AG04449 (cell line): Measurements from ENCODE around the gene TOB2.

Experiments used
- CTCF ChIA-PET: fragments of 350-600 bp; formaldehyde crosslinking; extraction: SDS; loops from one replicate; lab custom pipeline; 2021; ENCODE audit warnings: antibody characterized with exemption; lab: Yijun Ruan, JAX
- POLR2A ChIA-PET: fragments of 400-600, 350-600 bp; formaldehyde crosslinking; extraction: SDS; loops from one replicate; lab custom pipeline; 2020; ENCODE audit warnings: antibody characterized with exemption, inconsistent platforms; lab: Yijun Ruan, JAX
- DNase-seq: peaks from one replicate; pipeline ENCODE4 v3.0.0-alpha.2; 2010; ENCODE audit warnings: low read depth, low spot score
- H3K4me3 ChIP-seq: 2 replicates; pipeline ENCODE4 v1.5.1; 2011; ENCODE audit warnings: low read depth, mild to moderate bottlenecking, control low read depth, low read length
- TF ChIP-seq, protein P1 (sequence below): IDR thresholded peaks from one replicate; pipeline ENCODE4 v1.5.1; 2011; ENCODE audit warnings: mild to moderate bottlenecking, moderate library complexity, low read length, control low read depth, inconsistent platforms; ENCODE audit not compliant: insufficient read depth; ENCODE audit errors: missing control alignments

Gene TOB2

DNA sequence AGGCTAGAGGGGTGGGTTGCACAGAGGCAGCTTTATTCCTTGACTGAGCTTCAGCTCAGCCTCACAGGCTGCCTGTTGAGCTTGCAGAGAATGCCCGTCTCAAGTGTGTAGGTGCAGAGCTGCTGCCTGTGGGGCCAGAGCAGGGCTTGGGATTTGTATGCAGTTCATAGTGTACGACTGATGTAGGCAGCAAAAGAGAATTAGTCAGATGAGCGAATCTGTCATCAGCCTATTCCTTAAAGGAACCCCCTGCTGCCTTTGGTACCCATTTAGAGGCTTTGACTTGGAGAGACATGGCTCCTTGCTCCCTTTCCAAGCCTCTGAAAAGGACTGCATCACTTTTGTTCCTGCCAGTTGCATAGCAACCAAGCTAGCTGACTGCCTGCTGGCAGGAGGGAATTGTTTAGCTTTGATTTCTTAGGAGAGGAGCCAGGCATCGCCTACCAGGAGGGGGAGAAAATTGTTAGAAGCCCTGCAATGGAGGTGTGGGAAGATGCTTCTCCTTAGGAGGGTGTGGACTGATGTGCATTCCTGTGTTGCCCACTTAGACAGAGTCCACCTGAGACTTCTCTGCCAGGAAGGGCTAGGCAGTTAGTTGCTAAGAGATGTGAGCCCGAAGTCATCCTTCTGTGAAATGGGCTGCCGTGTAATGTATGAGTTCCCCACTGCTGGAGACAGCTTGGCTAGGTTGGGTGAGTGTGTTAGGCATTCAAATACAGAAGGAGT lies 33.2 kb upstream of the TOB2 start:
- POLR2A ChIA-PET: interaction anchor here (1.1 to 1.4 kb wide), 3 partner anchors 11 to 33 kb away, joined by 3 to 6 read pairs (median 6); partner anchors contain the start of genes ACO2, PHF5A and TOB2

DNA sequence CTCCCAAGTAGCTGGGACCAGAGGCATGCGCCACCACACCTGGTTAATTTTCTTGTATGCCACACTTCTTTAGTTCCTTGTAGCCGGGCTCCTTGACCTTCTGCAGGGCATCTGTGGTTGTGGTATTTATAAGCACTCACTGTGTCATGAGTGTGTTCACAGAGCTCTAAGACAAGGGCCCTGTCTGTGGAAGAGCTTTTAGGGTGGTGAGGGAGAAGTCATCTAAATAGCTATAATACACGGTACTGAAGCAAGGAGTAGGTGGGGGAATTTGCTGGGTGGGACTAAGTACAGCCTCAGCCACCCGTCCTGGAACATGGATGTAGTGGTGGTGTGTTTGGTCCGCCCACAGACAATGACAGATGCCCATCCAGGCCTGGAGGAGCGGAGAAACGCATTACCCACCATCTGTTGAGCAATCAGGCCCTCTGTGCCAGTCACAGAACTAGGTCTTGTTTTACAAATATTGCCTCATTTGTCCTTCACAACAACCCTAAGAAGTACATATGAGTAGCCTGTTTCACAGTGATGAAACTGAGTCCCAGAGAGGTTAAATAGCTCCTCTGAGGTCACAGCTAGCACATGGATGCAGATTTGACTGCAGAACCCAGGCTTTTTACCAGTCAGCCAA lies 32.4 kb upstream of the TOB2 start:
- ChIA-PET CTCF (interaction anchor here (1.1 to 3.8 kb wide), 5 partner anchors 10 to 118 kb away, joined by 3 to 21 read pairs (median 4); no protein-coding TSS in a partner anchor), POLR2A (interaction anchor here (1.4 to 2.3 kb wide), 2 partner anchors 10 to 32 kb away, joined by 3 to 8 read pairs; partner anchors contain the start of genes ACO2, PHF5A and TOB2)
- no peak for DNase-seq
- TF ChIP-seq, protein P1, sequence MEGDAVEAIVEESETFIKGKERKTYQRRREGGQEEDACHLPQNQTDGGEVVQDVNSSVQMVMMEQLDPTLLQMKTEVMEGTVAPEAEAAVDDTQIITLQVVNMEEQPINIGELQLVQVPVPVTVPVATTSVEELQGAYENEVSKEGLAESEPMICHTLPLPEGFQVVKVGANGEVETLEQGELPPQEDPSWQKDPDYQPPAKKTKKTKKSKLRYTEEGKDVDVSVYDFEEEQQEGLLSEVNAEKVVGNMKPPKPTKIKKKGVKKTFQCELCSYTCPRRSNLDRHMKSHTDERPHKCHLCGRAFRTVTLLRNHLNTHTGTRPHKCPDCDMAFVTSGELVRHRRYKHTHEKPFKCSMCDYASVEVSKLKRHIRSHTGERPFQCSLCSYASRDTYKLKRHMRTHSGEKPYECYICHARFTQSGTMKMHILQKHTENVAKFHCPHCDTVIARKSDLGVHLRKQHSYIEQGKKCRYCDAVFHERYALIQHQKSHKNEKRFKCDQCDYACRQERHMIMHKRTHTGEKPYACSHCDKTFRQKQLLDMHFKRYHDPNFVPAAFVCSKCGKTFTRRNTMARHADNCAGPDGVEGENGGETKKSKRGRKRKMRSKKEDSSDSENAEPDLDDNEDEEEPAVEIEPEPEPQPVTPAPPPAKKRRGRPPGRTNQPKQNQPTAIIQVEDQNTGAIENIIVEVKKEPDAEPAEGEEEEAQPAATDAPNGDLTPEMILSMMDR: no peak
- H3K4me3 ChIP-seq: no peak overlapping the region

More for the DNA sequence above, 33.2 kb upstream of the TOB2 start:
- CTCF ChIA-PET: interaction anchor here (0.7 to 3.8 kb wide), 6 partner anchors 9 to 117 kb away, joined by 3 to 21 read pairs (median 4); no protein-coding TSS in a partner anchor
- no peak overlapping the region for H3K4me3 ChIP-seq
- TF ChIP-seq, protein P1: peak; percentile 4
- DNase-seq: no peak

DNA sequence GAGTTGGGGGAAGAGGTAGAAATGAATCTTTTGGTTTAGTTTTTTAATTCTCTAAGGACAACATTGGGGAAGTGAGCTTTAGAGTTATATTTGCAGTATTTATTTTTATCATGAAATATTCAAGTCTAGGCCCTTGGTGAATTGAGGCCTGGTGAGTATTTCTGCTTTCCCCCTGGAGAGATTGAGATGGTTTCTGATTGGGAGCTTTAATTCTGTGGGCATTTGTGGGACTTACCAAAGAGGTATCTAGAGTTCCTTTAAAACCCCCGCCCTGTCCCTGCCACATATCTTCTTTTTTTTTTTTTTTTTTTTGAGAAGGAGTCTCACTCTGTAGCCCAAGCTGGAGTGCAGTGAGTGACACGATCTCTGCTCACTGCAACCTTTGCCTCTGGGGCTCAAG lies 31.9 kb upstream of the TOB2 start:
- TF ChIP-seq, protein P1: no peak
- CTCF ChIA-PET: interaction anchor here (1.1 to 3.8 kb wide), 3 partner anchors 35 to 75 kb away, joined by 3 to 21 read pairs (median 8); no protein-coding TSS in a partner anchor
- no peak overlapping the region for H3K4me3 ChIP-seq
- POLR2A ChIA-PET: interaction anchor here (1.4 to 2.3 kb wide), 2 partner anchors 10 to 32 kb away, joined by 3 to 8 read pairs; partner anchors contain the start of genes ACO2, PHF5A and TOB2
- DNase-seq: no peak

DNA sequence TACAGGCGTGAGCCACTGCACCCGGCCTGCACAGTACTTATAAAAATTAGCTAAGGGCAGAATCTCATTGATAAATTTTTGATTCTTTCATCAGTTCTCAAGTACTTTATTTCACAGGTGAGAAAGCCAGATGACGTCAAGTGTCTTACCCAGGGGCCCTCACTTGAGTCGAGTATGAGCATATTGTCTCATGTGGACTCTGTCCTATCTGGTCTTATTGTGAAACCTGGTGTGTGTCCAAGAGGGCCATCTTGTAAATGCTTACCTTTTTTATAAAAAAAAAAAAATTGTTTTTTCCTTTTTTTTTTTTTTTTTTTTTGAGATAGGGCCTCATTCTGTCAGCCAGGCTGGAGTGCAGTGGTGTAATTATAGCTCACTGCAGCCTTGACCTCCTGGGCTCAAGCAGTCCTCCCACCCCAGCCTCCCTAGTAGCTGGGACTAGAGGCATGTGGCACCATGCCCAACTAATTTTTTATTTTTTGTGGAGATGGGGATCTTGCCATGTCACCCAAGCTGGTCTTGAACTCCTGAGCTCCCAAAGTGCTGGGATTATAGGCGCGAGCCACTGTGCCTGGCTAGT lies 28.4 kb upstream of the TOB2 start:
- no peak overlapping the region for H3K4me3 ChIP-seq
- TF ChIP-seq, protein P1: no peak
- POLR2A ChIA-PET: interaction anchor here (0.6 to 0.7 kb wide), 2 partner anchors 115 to 433 kb away, joined by 3 to 4 read pairs; partner anchors contain the start of gene PMM1
- DNase-seq: no peak
- CTCF ChIA-PET: no interaction called here

DNA sequence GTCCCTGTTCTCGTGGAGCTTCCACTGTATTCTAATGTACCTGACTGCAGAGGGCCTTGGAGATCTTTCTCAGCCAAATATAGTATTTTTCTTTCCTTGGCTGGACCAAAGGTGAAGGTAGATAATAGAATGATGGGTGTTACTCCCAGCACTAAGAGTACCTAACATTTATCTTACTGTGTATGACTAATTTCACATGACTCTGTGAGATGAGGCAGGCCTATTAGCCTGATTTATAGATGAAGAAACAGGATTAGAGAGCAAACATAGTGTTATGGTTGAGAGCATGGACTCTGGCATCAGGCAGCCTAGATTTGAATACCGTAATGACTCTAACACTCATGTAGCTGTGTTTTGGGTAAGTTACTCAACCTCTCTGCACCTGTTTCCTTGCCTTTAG lies 25.0 kb upstream of the TOB2 start:
- CTCF ChIA-PET: interaction anchor here (0.7 to 2.3 kb wide), 2 partner anchors 11 to 68 kb away, joined by 3 to 8 read pairs; no protein-coding TSS in a partner anchor
- TF ChIP-seq, protein P1: no peak
- no peak for DNase-seq
- H3K4me3 ChIP-seq: no peak overlapping the region
- POLR2A ChIA-PET: no interaction called here
